ENCODE data around the gene CAB39L.
A peak's percentile ranks its signal among the peaks of the same experiment; 100 is the strongest.
"Not testable (repeated sequence)": the region's sequence is repeated elsewhere in the genome, so short reads cannot be mapped to it uniquely, and the experiment has no call there.

The CAB39L gene

DNA sequence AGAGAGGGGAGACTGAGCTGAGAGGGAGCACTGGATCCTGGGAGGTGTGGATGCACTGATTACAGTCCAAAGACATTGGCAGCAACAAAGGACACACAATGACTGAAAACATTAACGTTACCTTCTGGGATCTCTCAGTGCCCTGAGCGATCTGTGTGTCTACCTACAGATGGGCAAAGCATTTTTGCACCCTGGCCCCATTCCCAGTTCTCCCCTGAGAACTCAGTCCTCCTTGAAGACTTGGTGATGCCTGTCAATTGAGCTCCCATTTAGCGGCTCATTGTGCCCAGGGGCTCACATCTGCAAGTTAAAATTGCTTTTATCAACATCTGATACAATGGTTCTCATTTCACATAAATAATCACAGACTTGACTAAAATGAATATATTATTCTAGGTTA is 133.6 kb downstream of the CAB39L start:
- no peak for DNase-seq (ENCODE audit: low spot score)

DNA sequence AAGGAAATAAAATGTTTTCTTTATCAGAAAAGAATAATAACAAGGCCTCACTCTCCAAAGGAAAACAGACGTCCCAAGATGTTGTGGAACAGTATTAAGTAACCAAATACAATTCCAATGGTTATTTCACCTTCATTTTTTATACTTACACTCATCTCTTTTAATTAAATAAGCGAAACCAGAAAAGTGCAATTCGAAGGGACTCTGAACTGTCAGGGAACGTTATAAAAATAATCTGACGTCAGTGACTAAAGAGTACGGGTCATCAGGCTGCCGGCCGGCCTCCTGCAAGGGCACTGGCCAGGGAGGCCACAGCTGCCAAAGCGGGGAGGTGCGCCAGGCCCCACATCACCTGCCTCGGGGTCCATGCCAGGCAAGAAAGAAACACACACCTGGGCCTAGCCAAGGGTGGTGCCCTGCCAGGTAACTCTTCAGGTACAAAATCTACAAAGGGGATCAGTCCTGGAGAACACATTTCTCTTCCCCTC is 134.9 kb downstream of the CAB39L start:
- DNase-seq (ENCODE audit: low spot score), result no peak

DNA sequence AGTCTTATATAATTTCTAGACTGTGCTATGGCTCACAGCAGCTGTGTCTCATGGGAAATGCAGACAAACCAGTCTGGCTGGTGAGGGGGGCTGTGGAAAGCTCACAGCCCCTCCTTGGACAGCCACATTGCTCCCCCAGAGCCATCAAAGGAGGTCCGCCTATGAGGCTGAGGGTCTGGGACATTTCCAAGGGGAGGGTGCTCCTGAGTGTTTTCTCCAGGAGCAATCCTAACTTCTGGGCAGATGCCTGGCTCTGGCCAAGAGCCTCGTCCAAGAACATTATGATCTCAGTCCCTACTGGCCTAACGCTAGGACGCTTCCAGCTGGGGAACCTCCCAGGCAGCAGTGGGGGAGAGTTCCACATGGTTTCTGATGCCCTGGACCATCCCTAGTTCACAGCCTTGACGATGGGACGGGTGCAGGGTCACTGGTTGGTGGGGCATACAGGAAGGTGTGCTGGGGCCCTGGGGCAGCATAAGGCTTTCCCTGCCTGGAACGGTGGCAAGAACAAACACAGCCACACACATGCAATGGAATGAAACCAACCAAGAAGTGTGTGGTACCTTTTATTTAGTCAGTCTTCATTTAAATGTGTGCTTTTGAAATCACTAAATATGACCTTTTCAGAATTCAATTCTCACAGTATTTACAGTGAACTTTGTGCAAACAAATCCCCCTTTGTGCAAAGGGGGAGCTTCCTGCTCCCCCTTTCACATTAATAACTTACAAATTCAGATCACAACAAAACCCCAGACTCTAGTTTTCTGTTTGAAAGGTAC is 135.6 kb downstream of the CAB39L start:
- no peak for DNase-seq (ENCODE audit: low spot score)

DNA sequence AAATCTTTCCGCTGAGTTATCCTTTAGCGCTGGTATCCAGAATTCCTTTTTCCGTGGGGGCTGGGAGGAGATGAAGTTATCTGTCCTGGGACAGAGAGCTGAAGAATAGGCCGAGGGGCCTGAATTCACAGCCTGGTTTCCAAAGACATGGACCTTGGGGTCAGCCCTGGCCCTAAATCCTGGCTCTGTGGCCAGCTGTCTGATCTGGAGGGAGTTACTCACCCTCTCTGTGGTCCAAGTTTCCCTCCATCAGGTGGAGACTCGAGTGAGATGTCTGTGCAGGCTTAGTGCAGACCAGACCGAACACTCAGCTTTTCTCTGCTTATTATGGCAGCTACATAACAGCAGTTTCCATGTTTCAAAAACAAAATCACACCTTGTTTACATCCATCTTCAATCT is 136.5 kb downstream of the CAB39L start:
- no peak for DNase-seq (ENCODE audit: low spot score)

DNA sequence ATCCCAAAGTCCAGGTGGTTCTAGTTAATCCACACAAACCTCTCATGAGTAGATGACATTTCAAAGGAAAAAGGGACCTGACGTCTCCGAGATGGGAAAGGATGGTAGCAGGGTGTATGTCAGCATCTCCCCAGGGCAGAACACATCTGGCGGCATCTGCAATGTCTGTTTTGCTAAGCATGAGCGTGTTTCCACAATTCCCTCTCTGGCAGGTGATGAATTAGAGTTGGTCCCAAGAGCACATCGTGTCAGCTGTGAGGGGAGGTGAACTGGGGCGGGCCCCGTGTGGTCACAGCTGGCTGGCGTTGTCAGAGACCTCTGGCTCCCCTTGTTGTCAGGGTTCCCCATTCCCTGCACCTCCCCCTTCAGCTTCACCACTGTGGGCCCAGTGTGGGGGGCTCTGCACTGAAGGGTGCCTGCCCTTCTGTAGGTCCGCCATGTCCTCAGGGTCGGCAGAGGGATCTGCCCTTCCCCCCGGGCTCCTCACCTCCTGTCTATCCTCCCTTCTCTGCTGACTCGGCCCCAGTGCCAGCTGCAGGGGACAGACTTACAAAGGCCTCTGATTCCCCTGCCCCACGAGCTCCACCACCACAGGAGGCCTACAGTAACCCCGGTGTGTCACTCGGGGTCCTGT is 138.0 kb downstream of the CAB39L start:
- no peak for DNase-seq (ENCODE audit: low spot score)

DNA sequence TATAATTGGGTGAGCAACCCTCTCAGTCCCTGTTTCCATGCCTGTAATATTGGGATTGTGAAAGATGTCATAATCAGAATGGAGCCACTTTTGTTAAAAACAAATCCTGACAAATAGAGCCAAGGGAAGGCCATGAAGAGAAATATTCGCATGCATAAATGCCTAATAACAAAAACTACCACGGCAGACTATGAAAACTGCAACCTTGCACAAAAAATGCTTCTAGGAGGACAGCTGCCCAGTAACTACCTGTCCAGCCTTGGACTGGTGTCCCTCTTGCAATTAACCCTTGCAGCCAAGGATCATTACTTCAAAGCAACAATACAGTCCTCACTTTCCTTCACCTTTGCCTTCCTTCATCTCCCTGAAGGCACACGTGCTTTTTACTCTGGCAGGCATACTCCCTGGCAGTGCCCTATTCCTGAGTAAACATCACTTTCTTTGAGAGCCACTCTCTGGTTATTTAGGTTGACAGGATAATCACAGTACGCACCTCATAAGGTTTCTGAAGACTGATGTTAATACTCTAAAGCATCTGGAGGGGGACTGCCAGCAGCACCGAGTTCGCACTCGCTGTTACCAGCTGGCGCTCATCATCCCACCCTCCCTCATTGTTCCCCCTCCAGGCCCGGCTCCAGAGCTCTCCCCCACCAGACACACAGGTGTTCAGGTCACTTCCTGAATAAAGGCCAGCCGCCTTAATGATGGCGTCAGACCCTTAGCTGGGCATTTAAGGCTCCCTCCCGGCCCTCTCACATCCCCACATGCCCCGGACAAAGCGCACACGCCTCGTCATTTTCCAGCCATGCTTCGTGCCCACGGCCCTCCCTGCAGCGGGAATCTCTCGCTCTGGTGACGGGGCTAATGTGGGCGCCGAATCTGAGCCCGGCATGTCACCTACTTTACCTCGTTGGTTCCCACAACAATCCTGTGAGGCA is 138.8 kb downstream of the CAB39L start:
- DNase-seq (ENCODE audit: low spot score), result no peak

DNA sequence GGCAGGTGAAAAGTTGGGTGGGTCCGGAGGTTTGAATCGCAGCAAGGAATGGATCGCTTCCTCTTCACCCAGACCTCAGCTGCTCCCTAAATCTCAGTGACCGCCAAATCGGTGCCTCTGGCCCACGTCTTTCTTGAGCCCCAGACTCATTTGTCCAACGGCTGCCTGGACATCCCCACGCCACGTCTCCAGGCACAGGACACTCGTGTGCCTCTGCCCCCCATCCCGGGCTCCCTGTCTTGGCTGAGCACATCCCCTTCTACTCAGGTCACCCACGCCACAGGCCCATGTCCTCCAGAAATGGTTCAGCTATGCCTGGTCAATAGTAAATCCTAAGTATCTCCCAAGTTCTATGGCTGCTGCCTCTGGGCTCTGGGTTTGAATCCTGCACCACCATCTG is 139.5 kb downstream of the CAB39L start:
- no peak for DNase-seq (ENCODE audit: low spot score)

DNA sequence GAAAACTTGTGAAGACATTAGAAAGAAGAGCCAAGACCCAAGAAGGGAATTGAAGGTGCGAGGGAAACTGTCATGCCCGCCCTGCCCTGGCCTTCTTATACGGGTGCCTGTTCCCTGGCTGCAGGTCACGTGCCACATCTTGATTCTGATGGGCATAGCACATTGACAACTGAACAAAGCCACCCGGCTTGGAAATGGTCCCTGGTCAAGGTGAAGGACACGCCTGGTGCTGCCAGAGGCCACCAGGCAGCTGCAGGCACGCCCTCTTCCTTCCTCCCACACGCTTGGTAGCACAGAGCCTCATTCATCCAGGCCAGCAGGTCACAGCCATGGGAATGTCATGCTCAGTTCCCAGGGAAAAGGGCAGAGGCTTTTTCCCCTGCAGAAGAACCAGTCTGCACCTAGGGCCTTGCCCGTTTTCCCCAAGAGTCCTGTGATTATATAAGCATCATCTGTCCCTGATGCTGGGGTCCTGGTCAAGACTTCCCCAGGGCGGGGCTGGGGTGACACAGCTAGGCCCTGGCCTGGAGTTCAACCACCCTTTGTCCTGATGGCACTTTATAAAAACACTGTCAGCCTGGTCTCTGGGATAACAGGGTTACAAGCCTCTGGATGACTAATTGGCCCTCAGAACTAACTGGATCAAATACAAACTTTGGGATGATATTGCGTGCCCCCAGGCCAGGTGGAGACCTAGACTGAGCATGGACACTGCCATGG is 140.2 kb downstream of the CAB39L start:
- no peak for DNase-seq (ENCODE audit: low spot score)

DNA sequence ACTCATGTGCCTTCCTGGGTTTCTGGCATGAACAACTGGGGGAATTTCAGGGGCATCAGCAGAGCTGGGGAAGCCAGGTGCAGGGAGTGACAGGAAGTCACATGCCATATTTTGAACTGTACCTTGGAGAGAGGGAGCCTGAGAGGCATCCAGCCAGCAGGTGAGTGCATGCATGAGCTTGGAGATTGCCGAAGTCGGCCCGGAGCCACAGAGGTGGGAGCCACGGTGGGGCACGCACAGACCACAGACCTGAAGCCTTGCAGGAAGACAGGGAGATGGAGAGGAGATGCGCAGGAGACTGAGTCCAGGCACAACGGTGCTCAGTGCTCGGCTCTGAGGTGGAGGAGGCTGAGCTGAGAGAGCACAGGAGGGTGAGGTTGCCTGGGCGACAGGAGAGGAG is 141.0 kb downstream of the CAB39L start:
- no peak for DNase-seq (ENCODE audit: low spot score)

DNA sequence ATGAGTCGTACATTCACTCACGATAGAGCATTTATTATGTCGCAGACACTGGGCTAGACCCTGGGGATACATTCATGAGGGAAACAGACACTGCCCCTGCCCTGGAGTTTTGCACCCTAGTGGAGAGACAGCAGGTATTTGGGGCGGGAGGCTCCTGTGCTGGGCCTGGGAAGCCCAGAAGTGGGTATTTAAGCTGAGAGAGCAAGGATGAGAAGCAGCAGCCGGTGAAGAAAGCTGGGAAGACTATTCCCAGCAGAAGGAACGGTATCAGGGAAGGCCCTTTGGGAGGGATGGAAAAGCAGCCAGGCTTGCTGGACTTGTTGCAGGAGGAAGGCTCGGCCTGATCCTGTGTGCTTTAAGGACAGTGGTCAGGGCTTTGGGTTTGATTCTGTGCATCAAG is 141.6 kb downstream of the CAB39L start:
- DNase-seq (ENCODE audit: low spot score), result no peak

DNA sequence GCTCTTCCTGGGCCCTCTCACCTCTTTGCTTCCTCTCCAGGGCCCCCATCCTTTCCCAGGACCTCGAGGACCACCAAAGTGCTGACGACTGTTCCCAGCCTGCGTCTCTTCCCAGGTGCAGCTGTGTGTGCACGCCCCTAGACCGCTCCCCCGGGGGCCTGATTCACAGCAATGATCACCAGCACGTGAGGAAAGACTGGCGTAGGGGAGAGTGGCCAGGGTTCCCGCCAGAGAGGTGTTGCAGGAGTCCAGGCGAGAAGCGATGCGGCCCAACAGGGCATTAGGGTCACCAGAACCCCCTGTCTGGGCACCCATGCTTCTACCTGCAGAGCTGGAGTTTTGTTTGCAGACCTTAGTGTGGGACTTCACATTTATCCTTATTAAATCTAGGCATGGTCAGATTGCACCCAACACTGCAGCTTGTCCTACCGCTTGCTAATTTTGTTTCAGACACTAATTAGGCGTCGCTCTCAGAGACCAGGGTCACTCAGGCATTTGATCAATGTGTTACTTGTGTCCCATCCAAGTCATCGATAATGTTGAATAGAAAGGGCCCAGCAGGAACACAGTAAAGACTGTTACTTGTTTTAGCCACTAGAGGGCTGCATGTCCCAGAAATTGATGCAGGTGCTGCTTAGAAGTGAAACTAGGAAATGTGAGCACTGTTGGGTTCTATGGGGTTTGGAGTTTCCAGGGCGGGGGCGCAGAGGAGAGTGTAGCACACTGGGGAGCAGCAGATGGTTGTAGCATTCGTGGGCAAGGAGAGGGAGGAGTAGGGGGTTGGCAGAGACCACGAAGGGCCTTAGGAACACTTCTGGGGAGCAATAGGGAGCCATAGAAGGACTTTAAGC is 142.9 kb downstream of the CAB39L start:
- peak; percentile 77 for DNase-seq (ENCODE audit: low spot score)

DNA sequence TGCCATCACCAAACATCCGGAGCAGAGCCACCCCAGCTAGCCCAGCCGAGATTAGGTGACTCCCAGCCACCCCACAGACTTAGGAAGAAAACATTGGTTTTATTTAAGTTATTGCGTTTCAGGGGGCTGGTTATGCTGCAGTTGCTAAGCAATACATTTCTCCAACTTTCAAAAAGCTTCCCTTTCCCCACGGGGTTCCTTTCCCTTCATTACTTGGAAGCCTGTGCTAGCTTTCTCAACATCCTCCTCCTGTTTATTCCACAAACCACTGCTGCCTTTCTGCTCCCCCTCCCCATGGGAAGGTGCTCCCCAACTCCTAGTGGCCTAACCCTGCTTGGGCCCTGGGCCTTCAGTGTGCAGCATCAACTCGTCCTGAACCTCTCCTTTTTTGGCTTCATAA is 143.6 kb downstream of the CAB39L start:
- DNase-seq (ENCODE audit: low spot score), result no peak

DNA sequence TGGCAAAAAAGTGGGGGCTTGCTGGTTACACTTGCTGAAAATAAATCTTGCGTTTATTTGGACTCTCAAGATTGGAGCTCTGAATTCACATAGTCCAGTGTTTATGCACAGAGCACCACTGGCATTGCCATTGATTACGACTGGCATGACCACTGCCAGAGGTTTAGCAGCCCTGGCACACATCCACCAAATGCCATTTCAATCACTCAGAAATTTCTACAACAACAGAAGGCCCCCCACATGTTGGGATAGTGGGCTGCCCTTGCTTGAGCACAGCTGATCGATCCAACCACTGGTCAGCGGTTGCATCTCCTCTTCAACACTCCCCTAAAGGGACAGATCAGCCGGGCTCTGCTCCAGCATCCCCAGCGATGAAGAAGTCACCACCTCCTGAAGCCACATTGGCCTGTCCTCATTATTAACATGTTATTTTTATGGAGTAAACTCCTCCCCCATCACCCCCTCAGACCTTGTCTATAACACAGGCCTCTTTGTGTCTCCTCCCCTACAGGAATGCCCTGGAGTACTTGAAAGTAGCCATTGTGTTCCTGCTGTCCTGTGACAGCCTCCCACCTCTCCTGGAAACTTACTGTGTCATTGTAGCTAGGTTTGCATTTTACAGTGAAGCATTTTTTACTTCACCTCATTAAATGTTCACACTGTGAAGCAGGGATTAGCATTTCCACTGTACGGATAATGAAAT is 144.8 kb downstream of the CAB39L start:
- no peak for DNase-seq (ENCODE audit: low spot score)

DNA sequence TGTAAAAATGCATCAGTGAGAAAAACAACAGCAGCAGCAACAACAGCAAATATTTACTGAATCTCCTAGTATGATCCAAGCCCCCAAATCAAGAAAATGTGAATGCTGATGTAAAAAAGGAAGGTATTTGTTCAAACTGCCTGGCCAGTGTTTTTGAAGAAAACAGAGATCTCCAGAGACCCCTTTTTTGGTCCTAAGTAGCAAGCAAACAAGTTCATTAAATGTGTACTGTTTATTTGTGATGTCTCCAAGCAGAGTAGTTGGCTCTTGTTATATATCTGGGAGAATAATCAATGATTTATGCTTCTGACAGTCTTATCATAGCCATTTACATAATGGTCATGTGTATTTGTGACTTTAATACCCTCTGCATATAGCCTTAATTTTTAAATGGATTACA is 145.4 kb downstream of the CAB39L start:
- DNase-seq (ENCODE audit: low spot score), result no peak

DNA sequence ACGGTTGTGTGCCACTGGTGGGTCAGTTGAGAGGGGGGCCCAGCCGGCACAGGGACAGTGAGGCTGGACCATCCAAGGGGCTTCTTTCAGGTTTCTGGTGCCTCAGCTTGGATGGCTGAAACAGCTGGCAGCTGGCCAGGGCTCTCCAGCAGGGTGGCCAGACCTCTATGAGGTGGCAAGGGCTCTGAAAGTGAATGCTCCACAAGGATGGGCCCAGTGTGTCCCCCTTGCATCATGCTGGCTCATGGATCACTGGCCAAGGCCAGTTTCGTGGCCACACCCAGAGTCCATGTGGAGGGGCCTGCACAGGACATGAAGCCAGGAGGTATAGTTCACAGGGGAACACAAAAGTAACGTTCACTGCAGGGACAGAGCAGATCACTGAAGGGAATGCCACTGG is 146.5 kb downstream of the CAB39L start:
- DNase-seq (ENCODE audit: low spot score), result no peak

DNA sequence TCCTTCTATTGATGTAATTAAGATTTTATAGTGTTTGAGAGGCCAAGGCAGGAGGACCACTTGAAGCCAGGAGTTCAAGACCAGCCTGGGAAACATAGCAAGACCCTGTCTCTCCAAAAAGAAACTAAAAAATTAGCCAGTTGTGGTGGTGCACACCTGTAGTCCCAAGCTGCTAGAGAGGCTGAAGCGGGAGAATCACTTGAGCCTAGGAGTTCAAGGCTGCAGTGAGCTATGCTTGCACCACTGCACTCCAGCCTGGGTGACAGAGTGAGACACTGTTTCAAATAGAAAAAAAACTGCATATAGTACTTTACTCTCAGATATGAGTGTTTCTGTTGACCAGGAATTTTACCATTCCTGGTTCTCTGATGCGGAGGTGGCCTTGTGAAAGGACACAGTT is 147.2 kb downstream of the CAB39L start:
- DNase-seq (ENCODE audit: low spot score), result no peak

DNA sequence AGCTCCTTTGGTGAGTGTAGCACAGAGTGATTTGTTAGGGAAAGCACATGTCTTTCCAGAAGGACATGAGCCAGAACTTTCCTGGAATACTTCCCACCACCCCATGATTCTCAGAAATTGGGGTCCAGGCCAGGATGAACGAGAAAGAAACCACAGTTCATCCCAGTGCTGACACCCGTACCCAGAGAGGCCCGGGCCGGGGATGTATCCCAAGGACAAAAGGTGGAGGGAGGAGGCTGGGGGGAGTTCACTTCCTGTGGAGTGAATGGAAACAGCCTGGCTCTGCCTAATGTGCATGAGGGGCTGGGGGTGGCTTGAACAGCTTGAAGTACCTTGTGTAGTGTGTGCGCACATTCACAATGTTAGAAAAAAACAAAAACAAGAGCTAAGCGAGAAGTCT is 148.6 kb downstream of the CAB39L start:
- no peak for DNase-seq (ENCODE audit: low spot score)

DNA sequence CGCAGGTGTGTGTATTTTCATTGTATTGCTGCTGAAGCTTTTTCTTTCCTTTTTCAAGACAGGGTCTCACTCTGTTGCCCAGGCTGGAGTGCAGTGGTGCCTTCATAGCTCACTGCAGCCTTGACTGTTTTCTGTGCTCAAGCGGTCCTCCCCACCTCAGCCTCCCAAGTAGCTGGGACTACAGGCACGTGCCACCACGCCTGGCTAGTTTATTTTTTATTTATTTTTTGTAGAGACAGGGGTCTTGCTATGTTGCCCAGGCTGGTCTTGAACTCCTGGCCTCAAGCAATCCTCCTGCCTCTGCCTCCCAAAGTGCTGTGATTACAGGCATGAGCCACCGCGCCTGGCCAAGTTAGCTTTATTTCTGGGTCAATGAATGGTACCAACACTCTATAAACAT is 149.1 kb downstream of the CAB39L start:
- DNase-seq (ENCODE audit: low spot score), result not testable (repeated sequence)

DNA sequence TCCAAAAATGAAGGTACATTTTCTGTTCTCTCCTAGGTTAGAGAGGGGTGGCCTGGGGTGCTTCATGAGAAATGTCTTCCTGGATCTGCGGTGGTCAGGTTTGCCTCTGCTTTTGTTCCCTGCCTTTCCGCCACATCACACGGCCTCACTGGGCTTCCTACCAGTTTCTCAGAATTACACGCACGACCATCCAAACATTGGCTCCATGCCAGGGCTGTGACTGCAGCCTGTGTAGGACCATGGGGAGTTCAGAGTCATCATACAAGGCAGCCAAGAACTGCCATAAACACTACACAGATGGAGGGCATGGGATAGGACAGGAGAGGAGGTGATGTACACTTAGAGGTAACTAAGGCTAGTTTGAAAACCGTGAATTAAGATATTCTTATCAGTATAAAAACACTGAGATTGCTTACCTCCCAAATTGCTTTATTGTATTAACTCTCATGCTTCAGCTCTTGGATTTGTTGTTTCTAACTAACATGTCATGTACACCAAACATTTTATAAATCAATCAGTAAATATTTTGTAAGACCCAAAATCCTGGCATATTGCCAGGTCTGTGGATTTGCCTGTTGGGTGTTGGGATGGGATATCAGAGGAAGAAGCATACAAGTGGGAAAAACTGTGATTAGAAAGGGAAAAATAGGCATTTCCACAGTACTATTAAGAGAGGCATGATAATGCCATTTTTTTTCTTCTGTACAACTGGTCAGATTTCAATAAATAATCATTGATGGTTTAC is 150.9 kb downstream of the CAB39L start:
- peak; percentile 18 for DNase-seq (ENCODE audit: low spot score)

All from SK-N-DZ (cell line).